Hematopoietic multipotent progenitor cell treated with erythropoietin and hydrocortisone succinate and interleukin-3 and kit ligand, for 4 days (in vitro differentiated cells): ENCODE results near the gene LMAN2L.

Experiments
- DNase-seq: peaks from one replicate; pipeline ENCODE4 v3.0.0-alpha.2; 2015

The LMAN2L gene, protein sequence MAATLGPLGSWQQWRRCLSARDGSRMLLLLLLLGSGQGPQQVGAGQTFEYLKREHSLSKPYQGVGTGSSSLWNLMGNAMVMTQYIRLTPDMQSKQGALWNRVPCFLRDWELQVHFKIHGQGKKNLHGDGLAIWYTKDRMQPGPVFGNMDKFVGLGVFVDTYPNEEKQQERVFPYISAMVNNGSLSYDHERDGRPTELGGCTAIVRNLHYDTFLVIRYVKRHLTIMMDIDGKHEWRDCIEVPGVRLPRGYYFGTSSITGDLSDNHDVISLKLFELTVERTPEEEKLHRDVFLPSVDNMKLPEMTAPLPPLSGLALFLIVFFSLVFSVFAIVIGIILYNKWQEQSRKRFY

DNA sequence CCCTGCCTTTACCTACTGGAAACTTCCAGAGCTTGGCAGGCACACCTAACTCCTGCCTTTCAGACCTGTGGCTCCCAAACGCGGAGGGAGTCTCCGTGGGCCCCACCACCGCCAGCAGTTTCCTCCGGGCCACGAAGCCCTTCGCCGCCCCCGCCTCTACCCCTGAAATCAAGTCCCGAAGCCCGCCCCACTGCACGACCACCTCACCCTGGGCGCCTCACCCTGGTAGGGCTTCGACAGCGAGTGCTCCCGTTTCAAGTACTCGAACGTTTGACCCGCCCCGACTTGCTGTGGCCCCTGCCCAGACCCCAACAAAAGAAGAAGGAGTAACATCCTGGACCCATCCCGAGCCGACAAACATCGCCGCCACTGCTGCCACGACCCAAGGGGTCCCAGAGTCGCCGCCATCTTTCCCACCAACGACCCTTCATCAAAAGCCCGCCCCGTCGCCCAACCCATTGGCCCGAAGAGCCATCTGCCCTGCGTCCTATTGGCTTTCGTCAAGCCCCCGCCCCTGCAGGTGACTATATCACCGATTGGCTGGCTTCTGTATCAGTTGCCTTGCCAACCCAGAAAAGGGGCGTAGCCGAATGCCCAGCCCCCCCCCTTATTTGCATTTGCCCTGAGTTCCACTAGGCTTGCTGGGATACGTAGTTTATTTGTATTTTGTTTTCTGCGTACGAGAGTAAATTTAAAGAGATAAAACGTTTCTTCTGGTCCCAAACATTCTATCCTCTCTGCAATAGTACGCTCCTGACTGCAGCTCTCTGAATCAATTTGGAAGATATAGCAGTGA lies at the start of gene LMAN2L:
LMAN2L (minus strand) TSS at position 432 of the 796 bp plus-strand sequence; CDS start at position 408, 24 bp downstream.
- peak; percentile 100 for DNase-seq

DNA sequence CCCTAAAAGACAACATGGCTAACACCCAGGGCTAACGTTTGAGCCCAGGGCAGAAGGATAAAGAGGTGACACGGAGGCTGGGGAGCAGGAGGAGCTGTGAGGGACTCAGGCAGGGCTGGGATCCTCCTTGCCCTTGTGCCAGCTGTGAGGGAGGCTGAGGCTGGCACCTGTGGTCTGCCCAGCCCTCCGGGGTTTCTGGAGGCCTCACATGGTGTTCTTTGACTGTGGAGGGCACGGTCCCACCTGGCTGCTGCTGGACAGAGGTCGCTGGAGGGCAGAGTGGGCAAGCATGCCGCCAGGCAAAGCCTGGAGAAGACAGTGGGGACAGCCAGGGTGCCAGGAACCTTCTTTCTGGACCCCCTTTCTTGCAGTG lies 49.4 kb upstream of the LMAN2L start:
- DNase-seq = no peak

DNA sequence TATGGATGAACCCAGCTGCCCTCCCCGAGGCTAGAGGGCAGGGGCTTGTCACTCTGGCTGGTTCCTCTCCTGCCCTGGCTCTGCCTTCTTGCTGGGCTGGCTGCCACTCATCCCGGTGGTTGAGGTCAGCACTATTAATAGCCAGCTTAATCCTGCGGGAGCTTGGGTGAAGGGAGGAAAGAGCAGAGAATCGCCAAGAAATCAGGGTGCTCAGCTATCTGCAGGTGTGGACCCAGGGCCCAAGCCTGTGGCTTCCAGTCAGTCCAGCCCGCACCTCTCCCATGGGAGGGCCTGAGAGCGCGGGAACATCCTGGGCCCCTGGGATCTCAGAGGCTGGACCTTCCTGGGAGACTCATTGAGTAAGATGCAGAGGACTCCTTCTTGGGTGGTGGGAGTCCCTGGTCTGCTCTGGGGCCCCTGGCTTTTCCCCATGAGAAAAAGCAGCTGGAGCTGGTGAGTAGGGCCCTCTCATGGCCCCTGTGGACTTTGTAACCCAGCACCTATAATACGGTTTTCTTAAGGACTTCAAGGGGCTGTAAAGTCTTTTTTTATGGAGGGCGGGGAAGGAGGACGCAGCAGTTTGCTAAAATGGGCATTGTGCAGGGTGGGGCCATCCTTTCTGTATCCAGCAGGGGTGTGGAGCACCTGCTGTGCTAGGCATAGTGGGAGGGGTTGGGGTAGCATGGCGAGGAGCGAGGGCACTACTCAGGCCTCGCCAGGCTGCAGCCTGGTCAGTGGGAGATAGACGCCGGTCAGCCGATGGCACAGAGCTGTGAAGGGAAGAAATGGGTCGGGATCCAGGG lies 48.8 kb upstream of the LMAN2L start:
- no peak for DNase-seq

DNA sequence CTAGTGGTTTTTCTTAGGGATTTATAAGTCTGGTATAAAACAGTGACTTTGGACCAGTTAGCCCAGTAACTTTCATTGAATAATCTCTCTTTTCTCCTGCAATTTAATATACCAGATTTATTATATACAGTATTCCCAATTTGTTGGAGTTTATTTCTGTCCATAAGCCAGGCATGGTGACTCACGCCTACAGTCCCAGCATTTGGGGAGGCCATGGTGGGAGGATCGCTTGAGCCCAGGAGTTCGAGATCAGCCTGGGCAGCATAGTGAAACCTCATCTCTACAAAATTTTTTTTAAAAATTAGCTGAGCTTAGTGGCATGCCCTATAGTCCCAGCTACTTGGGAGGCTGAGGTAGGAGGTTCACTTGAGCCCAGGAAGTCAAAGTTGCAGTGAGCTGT lies 47.5 kb upstream of the LMAN2L start:
- DNase-seq = no peak

DNA sequence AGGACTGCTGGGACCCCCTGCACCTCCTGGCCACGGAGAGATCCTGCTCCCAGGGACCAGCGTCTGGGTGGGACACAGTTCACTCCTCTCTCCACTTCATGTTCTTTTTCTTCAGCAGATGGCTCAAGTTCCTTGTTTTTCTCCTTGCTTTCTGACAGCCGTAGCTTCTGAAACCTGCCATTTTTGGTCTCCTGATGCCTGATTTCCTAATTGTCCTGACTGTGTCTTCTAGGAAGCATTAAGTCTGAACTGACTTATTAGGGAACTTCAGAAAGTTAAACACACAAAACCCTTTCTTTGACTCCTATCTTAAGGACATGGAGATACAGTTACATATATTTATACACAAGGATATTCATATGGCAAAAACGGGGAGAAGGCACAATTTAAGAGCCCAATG lies 43.5 kb upstream of the LMAN2L start:
- no peak for DNase-seq

DNA sequence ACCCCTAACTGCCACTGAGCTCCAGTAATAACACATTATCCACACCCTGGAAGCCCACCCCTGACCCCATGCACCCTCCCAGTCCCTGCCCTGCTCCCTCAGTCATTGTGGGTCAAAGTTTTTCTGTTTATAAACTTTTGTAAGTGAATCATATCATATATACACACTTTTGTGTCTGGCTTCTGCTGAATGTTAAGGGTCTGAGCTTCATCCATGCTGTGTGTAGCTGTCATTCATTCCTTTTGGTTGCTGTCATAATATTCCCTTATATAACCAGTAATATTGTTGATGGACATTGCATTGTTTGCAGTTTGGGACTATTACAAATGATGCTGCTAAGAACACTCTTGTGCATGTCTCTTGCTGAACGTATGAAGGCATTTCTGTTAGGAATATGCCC lies 35.3 kb upstream of the LMAN2L start:
- DNase-seq = no peak

DNA sequence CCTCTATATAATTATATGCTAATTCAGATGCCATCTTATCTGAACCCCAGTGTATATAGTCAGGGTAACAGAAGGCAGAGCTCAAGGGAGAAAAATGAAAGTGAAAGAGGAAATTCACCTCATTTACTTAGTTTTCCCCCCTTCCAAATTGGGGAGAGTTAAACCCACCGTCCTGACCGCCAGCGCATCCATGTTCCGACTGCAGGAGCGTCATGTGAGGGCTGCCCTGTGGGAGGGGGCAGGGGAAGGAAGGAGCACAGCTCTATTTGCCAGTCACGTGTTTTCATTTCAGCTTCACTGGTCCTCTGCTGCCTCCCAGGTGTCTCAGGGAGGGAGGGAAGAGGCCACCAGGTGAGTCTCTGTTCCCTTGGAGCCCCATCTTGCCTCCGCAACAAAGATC lies 34.1 kb upstream of the LMAN2L start:
- DNase-seq = peak; percentile 76

DNA sequence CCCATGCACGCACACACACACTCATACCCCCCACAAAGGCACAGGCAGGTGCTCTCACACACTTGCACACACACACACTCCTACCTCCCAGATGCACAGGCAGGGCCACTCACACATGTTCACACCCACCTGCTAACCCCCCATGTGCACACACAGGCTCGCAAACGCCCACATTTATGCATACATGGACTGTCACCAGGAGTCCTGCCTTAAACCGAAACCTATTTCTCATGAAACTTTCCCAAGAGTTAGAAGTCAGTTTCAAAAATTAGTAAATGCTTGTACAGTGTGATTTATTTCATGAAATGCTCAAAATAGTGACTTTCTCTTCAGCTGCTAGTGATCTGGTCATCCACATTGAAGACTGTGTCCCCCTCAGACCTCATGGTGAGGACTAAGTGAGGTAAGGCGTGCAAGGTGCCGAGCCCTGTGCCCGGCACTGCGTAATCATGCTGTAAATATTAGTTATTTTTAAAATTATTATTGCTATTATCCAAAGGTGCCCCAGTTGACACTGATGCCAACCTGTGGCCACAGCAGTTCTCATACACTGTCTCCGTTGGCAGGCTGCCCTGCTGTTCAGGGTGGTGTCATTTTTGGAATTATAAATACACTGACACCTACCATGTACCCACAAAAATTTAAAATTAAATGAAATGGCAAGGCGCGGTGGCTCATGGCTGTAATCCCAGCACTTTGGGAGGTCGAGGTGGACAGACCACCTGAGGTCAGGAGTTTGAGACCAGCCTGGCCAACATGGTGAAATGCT lies 33.2 kb upstream of the LMAN2L start:
- no peak for DNase-seq

DNA sequence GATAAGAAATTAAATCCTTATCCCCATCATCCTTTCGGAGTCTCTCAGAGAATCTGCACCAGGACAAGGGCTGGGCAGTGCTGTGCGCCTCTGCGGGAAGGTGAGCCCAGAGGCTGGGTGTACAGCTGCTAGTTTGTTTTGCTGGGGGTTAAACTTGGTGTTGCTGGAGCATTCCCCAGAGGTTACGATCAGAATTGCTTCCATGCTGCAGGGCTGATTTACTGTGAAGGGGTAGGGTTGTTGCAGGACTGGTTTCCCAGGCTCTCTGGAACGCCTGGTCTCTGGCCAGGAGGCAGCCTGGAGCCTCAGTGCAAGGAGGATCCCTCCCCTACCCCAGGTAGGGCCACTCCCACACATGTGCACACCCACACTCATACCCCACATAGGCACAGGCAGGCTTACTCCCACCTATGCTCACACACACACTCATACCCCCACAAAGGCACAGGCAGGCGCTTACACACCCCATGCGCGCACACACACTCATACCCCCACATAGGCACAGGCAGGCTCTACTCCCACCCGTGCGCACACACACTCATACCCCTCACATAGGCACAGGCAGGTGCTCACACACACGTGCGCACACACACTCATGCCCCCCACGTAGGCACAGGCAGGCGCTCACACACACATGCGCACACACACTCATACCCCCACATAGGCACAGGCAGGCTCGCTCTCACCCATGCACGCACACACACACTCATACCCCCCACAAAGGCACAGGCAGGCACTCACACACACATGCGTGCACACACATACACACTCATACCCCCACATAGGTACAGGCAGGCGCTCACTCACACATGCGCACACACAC lies 32.1 kb upstream of the LMAN2L start:
- DNase-seq = no peak

DNA sequence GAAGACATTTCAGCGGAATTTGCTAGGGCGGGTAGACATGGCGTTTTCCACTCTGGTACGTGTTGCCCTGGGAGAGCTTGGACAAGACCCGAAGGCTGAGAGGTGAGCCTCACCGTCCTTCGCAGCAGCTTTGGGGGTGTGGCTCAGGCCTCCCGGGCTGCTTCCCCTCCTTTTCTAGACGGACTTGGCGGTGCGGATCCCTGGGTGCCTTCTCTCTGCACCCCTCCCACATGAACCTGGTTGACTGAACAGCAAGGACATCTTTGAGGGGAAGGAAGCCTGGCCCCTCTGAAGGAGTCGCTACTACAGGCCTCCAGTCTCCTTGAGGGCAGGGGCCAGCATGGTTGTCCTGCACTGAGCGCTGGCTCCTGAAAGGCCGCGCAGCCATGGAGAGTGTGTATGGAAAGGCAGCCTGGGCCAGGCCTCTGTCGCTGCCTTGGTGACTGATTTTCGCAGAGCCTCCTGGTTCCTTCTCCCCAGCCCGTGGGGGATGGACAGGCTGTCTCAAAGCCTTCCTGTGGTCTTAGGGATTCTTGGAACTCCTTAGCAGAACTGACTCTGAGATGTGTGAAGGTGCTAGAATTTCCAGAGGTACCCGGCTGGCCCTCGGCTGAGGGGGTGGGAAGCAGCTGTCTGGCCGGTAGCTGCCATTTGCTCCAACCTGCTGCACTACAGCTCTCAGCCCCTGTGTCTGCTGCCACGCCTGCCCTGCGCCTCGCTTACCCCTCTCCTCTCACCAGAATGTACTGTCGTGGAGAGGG lies 30.8 kb upstream of the LMAN2L start:
- no peak for DNase-seq

DNA sequence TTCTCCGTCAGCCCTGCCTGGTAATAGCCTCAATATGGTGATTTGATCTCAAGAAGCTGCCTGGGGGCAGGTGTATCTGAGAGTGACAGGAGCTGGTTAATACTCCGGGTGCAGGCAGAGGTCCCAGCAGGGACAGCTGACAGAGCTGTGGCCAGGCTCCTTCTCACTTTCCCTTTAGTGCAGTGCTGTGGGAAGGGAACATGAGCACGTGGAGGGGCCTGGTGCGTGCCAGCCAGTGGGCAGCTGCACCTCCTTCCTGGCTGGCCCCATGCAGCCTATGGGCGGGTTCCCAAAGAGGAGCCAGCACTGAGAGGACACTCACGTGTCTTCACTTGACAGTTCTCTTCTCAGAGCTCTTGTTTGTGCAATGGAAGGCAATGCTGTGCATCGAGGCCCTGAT lies 29.9 kb upstream of the LMAN2L start:
- DNase-seq = no peak

DNA sequence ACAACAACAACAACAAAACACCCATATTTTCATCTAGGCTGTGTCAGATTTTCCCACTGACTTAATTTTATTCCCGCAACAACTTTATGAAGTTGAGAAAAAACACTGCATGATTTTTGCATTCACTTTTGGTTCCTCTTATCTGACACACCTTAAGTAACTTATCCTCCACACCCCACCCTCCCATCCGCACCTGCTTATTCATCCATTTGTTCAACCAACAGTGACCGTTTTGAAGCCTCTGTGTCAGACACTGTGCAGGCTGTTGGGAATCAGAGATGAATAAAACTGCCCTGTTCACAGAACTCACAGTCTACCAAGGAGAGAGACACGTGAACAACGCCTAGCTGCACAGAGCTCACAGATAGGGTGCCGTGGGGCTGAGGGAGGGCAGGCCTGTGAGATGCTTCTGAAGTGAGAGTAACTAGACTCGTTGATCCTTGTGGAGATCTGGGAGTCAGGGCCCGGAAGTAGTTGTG lies 28.3 kb upstream of the LMAN2L start:
- no peak for DNase-seq

DNA sequence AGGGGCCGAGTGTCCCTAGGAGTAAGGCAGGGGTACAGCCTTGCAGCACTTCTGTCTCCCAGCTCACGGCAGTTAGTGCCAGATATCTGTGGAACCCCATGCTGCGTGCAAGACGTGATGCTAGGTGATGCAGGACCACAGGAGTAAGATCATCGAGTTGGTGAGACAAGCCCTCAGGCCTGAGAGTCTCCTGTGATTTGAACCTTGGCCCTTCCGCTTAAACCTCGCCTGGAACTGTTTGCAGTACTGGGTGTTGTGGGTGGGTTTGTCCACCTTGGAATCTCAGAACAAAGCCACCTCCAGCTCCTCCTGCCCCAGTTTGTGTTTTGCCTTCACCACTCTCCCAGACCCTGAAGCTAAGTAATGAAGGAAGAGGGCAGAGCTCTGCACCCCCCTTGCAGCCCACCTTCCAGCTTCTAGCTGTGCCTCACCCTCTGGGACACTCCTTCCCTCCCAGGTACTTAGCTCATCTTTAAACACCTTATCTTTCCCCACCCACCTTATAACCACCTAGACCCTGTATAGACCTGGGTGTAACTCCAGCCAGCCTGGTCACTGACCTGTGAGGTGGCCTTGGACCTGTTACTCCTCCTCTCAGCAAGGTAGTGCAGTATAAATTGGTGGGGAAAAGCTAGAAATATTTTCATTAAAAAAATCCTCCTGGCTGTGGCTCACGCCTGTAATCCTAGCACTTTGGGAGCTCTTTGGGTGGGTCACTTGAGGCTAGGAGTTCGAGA lies 27.4 kb upstream of the LMAN2L start:
- DNase-seq = no peak

DNA sequence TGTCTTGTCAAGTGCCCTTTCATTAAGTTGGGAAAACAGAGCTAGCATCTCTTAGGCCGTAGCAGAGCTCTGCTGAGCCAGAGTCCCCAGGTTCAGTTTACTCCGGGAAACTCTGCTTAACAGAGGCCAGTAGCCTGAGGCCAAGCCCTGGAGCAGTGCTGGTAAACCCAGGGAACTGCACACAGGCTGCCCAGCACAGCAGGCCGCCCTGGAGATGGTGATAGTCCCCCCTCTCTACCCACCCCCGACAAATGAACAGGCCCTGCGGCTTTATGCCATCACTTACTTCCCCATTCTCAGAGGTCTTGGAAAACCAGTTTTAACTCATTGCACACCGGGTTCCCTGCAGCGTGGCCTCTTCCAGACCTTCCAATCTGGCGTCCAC lies 24.4 kb upstream of the LMAN2L start:
- peak; percentile 93 for DNase-seq

DNA sequence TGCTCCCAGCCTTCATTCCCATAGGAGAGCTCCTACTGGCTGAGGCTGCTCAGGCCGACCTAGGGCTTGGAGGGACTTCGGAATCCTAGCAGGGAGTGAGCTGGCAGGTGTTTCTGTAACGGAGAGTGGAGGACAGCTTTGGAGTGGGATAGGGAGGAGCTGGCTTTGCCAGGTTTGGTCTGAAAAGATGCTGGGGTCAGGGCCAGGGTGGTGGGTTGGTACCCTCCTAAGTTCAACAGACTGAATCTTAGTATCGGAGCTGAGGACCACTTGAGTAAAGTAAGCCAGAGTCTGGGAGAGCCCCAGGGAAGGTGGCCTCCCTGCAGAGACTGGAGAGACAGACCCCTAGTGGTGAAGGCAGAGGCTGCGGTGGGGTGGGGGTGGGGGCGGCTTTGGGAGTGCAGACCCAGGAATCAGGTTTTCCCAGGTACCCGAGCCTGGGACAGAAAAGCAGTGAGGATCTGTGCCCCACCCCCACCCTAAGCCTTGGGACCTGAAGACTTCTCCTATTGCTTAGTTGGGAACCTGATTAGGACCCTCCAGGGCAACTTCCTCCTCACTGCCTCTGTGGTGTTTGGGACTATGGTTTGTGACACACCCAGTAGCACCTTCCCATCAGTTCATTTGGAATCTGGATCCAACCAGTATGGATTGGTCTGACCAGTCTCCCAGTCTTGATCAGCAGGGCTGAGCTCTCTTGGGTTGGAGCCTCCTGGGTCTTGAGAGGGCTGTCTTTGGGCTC lies 23.8 kb upstream of the LMAN2L start:
- peak; percentile 72 for DNase-seq

DNA sequence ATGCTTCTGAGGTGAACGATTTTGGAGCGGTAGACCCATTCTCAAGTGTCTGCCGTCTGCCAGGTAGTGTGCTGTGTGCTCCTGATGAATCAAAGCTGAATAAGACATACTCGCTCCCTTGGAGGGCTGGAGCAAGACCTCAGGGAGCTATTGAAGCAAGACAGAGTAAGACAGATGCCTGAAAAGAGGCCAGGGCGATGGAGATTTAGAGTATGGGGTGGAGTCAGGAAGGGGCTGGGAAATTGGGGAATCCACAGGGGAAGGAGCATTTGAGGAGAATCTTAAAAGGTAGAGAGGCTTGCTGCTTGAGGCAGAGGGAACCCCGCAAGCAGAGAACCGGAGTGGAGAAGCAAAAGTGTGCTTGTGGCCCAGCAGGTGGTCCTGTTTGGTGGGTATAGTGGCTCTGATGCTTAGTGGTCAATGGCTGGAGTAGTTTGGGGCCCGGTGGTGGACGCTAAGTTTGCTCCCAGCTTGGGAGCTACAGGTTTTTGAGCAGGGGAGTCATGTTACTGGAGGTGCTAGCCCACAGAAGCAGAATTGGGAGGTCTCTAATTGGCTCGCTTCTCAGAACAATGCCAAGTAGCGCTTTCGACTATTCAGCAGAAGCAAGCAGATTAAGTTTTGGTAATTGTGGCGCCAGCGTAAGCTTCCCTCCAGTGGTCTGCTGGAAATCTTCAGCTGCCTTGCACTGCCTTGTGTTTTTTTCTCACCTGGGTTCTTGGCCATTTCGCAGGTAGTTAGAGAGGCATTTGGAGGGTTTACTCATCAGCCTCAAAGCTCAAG lies 22.9 kb upstream of the LMAN2L start:
- peak; percentile 60 for DNase-seq

DNA sequence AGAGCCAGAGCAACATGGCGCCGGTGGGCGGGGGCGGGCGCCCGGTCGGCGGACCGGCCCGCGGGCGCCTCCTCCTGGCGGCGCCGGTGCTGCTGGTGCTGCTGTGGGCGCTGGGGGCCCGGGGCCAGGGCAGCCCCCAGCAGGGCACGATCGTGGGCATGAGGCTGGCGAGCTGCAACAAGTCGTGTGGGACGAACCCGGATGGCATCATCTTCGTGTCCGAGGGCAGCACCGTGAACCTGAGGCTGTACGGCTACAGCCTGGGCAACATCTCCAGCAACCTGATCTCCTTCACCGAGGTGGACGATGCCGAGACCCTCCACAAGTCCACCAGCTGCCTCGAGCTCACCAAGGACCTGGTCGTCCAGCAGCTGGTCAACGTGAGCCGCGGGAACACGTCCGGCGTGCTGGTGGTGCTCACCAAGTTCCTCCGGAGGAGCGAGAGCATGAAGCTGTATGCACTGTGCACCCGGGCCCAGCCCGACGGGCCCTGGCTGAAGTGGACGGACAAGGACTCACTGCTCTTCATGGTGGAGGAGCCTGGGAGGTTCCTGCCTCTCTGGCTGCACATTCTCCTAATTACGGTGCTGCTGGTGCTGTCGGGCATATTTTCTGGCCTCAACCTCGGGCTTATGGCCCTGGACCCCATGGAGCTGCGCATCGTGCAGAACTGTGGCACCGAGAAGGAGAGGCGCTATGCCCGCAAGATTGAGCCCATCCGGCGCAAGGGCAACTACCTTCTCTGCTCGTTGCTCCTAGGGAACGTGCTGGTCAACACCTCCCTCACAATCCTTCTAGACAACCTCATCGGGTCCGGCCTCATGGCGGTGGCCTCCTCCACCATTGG lies 21.3 kb upstream of the LMAN2L start:
- peak; percentile 53 for DNase-seq
